Globus pallidus (tissue), 1 donor: ENCODE measurements around the gene LECT2.

Source experiments
- DNase-seq: peaks from one replicate; pipeline ENCODE4 v3.0.0-alpha.2; 2015; ENCODE audit warnings: low spot score

LECT2 gene

GRCh38 chr5:135954899-135955298 lies at the start of gene LECT2:
LECT2 (minus strand) TSS chr5:135954983; CDS start chr5:135954833, 150 bp downstream.
- DNase-seq = no peak

- no peak for DNase-seq
Observed at GRCh38 chr5:136004436-136004835, 49.7 kb upstream of the LECT2 start.

DNA sequence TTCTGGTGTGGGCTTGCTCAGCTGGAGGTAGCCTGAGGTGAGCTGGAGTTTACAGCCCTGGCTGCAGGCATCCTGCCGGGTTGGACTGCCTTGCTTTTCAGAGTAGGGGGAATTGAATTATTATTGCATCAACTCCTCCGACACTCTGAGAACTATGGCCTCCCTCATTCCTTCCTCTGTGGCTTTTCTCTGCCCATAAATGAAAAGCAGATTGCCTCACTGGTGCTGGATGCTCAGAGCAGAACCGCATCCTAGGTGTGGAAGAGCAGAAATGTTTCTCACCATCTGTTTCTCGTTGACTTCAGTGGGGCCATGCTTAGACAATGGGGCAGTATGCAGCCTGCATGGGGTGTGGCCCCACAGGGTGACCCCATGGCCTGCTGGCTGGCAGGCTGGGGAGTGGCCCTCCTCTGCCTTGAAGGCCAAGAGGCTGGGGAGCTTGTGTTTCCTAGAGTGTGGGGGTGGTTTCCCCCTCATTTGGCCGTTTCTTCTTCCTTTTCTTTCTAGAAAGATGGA lies 46.7 kb upstream of the LECT2 start:
- no peak for DNase-seq

DNA sequence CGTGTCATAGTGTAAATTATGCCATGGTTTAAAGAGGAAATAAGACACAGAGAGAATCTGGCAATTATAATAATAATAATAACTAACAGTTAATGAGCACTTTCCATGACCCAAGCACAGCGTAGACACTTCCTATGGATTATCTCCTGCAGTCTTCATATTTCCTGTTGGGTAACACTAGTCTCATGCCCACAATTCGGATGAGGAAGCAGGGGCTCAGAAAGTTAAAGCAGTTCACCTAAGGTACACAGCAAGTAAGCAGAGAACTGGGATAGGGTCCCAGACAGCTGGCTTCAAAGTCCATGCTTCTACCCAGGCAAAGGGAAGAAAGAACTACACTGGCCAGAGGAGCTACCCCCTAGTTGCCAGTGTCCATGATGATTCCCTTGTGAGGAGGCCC lies 46.1 kb upstream of the LECT2 start:
- DNase-seq = no peak

DNA sequence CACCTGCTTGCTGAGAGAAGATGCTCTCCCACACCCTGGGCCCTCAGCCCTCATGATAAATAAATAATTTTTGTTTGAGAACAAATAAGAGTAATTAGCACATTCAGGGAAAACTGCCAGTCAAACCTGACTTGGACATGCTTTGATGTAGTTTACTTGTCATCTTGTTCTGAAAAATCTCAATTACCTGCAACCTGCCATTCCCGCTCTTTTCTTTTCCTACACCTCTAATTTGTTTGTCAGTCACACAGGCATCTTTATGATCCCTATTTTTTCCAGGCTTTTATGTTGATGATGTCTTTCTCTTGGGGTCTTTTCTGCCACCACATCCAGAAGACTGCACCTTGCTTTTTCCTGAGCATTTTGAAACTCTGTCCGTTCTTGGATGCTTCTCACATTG lies 45.4 kb upstream of the LECT2 start:
- no peak for DNase-seq

- no peak for DNase-seq
Observed at GRCh38 chr5:135999406-136000139, 44.8 kb upstream of the LECT2 start.

GRCh38 chr5:135998889-135999288 lies 44.1 kb upstream of the LECT2 start:
- no peak for DNase-seq

- DNase-seq = no peak
Observed at GRCh38 chr5:135997673-135998335, 43.0 kb upstream of the LECT2 start.

- DNase-seq = no peak
Observed at GRCh38 chr5:135996611-135997010, 41.8 kb upstream of the LECT2 start.

DNA sequence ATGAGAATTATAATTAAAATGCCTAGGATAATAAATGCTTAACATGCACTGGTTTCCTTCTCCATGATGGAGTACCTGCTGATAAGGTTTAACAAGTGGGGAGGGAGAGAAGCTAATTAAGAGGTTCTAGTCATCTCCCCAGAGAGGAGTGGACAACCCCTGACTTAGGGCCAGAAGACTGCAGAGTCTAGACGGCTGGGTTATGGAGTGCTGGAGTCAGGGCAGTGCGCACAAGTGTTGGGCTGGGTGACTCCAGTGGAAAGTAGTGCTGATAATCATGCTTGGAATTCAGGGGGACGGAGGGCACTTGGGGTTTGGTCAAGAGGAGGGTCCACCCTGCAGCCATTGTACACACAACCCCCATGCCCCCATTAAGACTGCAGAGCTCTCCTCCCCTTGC lies 41.2 kb upstream of the LECT2 start:
- DNase-seq = no peak

- no peak for DNase-seq
Observed at GRCh38 chr5:135993880-135994636, 39.3 kb upstream of the LECT2 start.

- DNase-seq = no peak
Observed at GRCh38 chr5:135993335-135993879, 38.6 kb upstream of the LECT2 start.

DNA sequence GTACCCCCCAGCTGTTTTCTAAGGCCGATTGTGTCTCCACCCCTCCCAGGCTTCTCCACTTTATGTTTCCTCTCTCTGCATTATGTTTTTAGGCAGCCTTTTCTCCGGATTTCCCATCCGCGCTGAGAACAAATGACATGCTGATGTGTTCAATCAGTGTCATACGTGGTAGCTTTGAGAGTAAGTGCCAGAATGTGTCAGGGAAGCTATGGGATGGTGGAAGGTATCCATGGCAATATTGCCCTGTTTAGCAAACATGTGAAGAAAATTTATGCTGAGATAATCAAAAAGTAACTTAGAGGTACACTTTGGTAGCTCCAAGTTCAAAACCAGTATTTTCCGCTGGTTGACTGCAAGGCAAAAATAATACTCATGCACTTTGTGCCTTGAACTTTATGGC lies 36.6 kb upstream of the LECT2 start:
- DNase-seq = no peak

GRCh38 chr5:135990528-135991255 lies 35.9 kb upstream of the LECT2 start:
- no peak for DNase-seq

- no peak for DNase-seq
Observed at GRCh38 chr5:135989686-135990085, 34.9 kb upstream of the LECT2 start.

DNA sequence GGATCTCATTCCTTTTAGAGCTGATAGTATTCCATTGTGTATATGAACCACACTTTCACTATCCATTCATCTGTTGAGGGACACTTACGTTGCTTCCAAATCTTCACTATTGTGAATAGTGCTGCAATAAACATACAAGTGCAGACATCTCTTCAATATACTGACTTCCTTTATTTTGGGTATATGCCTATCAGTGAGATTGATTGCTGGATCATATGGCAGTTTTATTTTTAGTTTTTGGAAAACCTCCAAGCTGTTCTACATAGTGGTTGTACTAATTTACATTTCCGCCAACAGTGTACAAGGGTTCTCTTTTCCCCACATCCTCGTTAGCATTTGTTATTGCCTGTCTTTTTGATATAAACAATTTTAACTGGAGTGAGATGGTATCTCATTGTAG lies 33.8 kb upstream of the LECT2 start:
- no peak for DNase-seq

GRCh38 chr5:135986891-135987401 lies 32.2 kb upstream of the LECT2 start:
- DNase-seq = no peak

DNA sequence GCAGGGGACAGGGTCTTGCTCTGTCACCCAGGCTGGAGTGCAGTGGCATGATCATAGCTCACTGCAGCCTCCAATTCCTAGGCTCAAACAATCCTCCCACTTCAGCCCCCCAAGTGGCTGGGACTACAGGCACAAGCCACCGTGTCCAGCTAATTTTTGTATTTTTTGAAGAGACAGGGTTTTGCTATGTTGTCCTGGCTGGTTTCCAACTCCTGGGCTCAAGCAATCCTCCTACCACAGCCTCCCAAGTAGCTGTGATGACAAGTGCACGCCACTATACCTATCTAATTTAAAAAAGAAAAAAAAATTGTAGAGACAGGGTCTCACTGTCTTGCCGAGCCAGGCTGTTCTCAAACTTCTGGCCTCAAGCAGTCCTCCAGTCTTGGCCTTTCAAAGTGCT lies 31.6 kb upstream of the LECT2 start:
- DNase-seq = no peak

DNA sequence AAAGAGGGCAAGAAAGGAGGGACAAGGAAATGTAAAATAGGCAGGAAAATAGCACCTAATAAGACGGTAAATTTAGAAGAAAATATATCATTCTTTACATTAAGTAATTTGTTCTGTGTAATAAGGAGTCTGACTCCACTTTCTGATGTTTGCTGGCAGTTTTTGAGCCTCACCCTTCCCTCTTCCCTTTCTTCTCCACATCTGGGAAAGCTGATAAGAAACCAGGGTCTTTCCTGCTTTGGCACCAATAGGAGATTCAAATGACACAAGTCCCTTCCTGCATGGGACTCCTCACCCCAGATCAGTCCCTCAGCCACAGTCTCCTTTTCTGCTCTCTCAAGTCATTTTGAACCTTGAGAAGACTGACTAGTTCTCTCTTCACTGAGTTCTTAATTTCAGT lies 31.2 kb upstream of the LECT2 start:
- no peak for DNase-seq

DNA sequence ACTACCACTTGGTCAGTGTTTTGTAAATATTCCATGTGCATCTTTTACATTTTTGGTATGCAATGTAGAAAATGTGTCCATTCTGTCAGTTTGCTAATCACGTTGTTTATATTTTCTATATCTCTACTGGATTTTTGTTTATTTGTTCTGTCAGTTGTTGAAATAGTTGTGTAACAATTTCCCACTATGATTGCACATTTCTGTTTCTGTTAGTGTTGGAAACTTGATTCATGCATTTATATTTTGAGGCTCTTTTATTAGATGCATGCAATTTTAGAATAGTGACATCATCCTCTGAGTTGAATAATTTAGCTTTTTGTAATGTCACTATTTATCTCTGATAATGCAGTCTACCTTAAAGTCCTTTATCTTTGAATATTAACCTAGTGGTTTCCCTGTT lies 25.8 kb upstream of the LECT2 start:
- no peak for DNase-seq

DNA sequence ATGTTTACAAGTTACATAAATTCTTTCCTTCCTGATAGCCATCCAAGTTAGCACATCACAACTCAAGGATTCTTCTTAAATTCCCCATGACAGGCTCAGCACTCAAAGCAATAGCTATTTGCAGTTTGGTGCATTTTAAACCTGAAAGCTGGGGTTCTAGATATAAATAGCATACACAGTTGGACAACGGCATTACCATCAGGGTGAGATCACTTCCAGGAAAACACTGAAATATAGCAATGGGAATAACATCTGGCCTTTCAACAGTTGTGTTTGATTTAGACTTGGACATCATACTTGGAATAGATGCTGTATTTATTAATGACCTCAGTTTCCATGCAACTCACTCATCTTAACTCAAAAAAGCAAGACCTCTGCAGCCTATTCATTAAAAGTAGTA lies 24.7 kb upstream of the LECT2 start:
- no peak for DNase-seq

GRCh38 chr5:135978993-135979392 lies 24.2 kb upstream of the LECT2 start:
- DNase-seq = no peak
